ENCODE measurements around the gene TUBGCP2. TPM values are rescaled to one million over a fixed set of nuclear protein-coding genes. Genes with fewer than 3 reads are reported as not detected.

Gene TUBGCP2
- total RNA-seq, 1 experiment from 2014 or later, result 93.7 TPM

DNA sequence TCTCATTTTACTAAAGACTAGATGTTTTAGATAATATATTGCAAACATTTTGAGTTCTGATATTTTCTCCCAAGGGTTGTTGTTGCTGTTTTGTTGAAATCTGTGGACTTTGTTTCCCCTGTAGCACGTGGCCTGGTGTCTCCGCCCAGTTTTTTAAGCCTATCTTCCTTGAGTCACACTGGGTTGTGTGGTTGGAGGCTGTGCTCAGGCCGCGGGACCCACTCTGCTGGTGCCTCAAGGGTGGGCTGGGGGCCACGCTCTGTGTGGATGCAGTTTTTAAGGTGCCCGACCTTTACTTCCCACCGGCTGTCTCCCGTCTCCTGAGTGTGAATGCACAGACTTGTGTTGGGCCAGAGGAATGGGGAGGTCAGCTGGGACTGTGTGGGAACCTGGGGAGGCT lies 34.3 kb upstream of the TUBGCP2 start:
- DNase-seq (ENCODE audit: low read depth, low spot score) (no peak), ATAC-seq (no peak)
- intact Hi-C loops (cut with micrococcal nuclease; ENCODE audit: unreplicated experiment) (no loop called here), in situ Hi-C loops (cut with HindIII; ENCODE audit: low pct_unique_long_range_greater_than_20kb, low sequenced_read_pairs) (no loop called here)
- ChIA-PET CTCF (interaction anchor here (1.1 kb wide), 1 partner anchor 13 kb away, joined by 7 read pairs; no protein-coding TSS in a partner anchor), POLR2A (no interaction called here)
- Histone ChIP-seq H3K9me3 (ENCODE audit: control insufficient read depth, insufficient read depth, low read depth, low read length) (no peaks in the 10 kb centered on the region), H3K4me1 (ENCODE audit: control insufficient read depth, insufficient read depth, low read length) (no peaks in the 10 kb centered on the region), H3K4me3 (ENCODE audit: low read depth in 2 of 2, low read length in 2 of 2) (no peak overlapping the region), H3K27me3 (ENCODE audit: control insufficient read depth, insufficient read depth, low read length) (no peaks in the 10 kb centered on the region), H3K27ac (ENCODE audit: low read length) (no peak overlapping the region), H3K36me3 (ENCODE audit: control insufficient read depth, insufficient read depth, low read length) (no peaks in the 10 kb centered on the region)
- BruUV-seq (replicated peaks), result no TSS peak
- TF ChIP-seq POLR2AphosphoS5 (IDR thresholded peaks at IDR 0.05; ENCODE audit: low read depth, low read length), result no peak
- TF ChIP-seq, protein P1, sequence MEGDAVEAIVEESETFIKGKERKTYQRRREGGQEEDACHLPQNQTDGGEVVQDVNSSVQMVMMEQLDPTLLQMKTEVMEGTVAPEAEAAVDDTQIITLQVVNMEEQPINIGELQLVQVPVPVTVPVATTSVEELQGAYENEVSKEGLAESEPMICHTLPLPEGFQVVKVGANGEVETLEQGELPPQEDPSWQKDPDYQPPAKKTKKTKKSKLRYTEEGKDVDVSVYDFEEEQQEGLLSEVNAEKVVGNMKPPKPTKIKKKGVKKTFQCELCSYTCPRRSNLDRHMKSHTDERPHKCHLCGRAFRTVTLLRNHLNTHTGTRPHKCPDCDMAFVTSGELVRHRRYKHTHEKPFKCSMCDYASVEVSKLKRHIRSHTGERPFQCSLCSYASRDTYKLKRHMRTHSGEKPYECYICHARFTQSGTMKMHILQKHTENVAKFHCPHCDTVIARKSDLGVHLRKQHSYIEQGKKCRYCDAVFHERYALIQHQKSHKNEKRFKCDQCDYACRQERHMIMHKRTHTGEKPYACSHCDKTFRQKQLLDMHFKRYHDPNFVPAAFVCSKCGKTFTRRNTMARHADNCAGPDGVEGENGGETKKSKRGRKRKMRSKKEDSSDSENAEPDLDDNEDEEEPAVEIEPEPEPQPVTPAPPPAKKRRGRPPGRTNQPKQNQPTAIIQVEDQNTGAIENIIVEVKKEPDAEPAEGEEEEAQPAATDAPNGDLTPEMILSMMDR (IDR thresholded peaks at IDR 0.05), result no peak
- no peak for TF ChIP-seq SIN3A (IDR thresholded peaks at IDR 0.05; ENCODE audit: borderline replicate concordance, insufficient read depth, low read depth, low read length)
- TF ChIP-seq, protein P2, sequence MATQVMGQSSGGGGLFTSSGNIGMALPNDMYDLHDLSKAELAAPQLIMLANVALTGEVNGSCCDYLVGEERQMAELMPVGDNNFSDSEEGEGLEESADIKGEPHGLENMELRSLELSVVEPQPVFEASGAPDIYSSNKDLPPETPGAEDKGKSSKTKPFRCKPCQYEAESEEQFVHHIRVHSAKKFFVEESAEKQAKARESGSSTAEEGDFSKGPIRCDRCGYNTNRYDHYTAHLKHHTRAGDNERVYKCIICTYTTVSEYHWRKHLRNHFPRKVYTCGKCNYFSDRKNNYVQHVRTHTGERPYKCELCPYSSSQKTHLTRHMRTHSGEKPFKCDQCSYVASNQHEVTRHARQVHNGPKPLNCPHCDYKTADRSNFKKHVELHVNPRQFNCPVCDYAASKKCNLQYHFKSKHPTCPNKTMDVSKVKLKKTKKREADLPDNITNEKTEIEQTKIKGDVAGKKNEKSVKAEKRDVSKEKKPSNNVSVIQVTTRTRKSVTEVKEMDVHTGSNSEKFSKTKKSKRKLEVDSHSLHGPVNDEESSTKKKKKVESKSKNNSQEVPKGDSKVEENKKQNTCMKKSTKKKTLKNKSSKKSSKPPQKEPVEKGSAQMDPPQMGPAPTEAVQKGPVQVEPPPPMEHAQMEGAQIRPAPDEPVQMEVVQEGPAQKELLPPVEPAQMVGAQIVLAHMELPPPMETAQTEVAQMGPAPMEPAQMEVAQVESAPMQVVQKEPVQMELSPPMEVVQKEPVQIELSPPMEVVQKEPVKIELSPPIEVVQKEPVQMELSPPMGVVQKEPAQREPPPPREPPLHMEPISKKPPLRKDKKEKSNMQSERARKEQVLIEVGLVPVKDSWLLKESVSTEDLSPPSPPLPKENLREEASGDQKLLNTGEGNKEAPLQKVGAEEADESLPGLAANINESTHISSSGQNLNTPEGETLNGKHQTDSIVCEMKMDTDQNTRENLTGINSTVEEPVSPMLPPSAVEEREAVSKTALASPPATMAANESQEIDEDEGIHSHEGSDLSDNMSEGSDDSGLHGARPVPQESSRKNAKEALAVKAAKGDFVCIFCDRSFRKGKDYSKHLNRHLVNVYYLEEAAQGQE (IDR thresholded peaks at IDR 0.05; ENCODE audit: insufficient read depth in 1 of 2, low read depth in 2 of 2, low read length in 1 of 2), result no peak
- no peak for TF ChIP-seq TCF7L2 (IDR thresholded peaks at IDR 0.05; ENCODE audit: low read depth, low read length)

DNA sequence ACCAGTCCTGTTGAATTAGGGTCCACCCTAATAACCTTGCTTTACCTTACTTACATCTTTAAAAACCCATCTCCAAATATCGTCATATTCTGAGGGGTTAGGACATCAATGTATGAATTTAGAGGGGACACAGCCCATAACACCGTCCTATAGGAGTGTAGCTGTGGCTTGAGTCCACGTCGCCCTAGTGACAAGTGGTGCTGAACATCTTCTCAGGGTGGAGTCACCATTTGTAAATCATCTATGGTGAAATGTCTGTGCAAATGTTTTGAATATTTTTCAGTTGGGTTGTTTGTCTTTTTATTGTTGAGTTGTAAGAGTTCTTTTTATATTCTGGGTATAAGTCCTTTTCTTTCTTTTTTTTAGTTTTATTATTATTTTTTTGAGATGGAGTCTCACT lies 33.3 kb upstream of the TUBGCP2 start:
- Histone ChIP-seq H3K36me3 (ENCODE audit: control insufficient read depth, insufficient read depth, low read length) (no peaks in the 10 kb centered on the region), H3K27ac (ENCODE audit: low read length) (no peak overlapping the region), H3K4me1 (ENCODE audit: control insufficient read depth, insufficient read depth, low read length) (no peaks in the 10 kb centered on the region), H3K9me3 (ENCODE audit: control insufficient read depth, insufficient read depth, low read depth, low read length) (no peaks in the 10 kb centered on the region), H3K4me3 (ENCODE audit: low read depth in 2 of 2, low read length in 2 of 2) (no peak overlapping the region), H3K27me3 (ENCODE audit: control insufficient read depth, insufficient read depth, low read length) (peaks cover 7% of the 10 kb centered on the region)
- BruUV-seq (replicated peaks), result no TSS peak
- in situ Hi-C loops (cut with HindIII; ENCODE audit: low pct_unique_long_range_greater_than_20kb, low sequenced_read_pairs) (no loop called here), intact Hi-C loops (cut with micrococcal nuclease; ENCODE audit: unreplicated experiment) (no loop called here)
- ATAC-seq, result no peak
- DNase-seq (ENCODE audit: low read depth, low spot score), result no peak
- ChIA-PET CTCF (no interaction called here), POLR2A (no interaction called here)
- TF ChIP-seq, protein P1 (IDR thresholded peaks at IDR 0.05), result no peak
- no peak for TF ChIP-seq TCF7L2 (IDR thresholded peaks at IDR 0.05; ENCODE audit: low read depth, low read length)
- TF ChIP-seq SIN3A (IDR thresholded peaks at IDR 0.05; ENCODE audit: borderline replicate concordance, insufficient read depth, low read depth, low read length), result no peak
- no peak for TF ChIP-seq POLR2AphosphoS5 (IDR thresholded peaks at IDR 0.05; ENCODE audit: low read depth, low read length)
- TF ChIP-seq, protein P2 (IDR thresholded peaks at IDR 0.05; ENCODE audit: insufficient read depth in 1 of 2, low read depth in 2 of 2, low read length in 1 of 2), result no peak
